Calu3 (cell line): ENCODE results near the gene MYO9B. TPM values are rescaled to one million over a fixed set of nuclear protein-coding genes. Genes with fewer than 3 reads are reported as not detected.

Source experiments
- BruUV-seq: library from RNA; stranded (reverse); fragments of 400-500 nt; replicated peaks from 2 replicates; lab custom pipeline; 2021; lab: Mats Ljungman, UMichigan
- CTCF ChIA-PET: fragments of 300-600 bp; sonication (Branson Sonifier 250); formaldehyde crosslinking; loops from one replicate; lab custom pipeline; 2022; ENCODE audit warnings: antibody characterized with exemption; lab: Charles Lee
- DNase-seq: peaks from one replicate; pipeline ENCODE4 v3.0.0; 2022
- H3K27ac Mint-ChIP-seq: one replicate; pipeline ENCODE4 v1.8.0; 2022; ENCODE audit warnings: mixed read lengths; ENCODE audit not compliant: unreplicated experiment
- H3K27me3 Mint-ChIP-seq: one replicate; pipeline ENCODE4 v1.8.0; 2022; ENCODE audit warnings: mixed read lengths; ENCODE audit not compliant: unreplicated experiment
- H3K36me3 Mint-ChIP-seq: one replicate; pipeline ENCODE4 v1.8.0; 2022; ENCODE audit warnings: mild to moderate bottlenecking, moderate library complexity, mixed read lengths; ENCODE audit not compliant: insufficient read depth, unreplicated experiment
- H3K4me1 Mint-ChIP-seq: one replicate; pipeline ENCODE4 v1.8.0; 2022; ENCODE audit warnings: mild to moderate bottlenecking, low read depth, mixed read lengths; ENCODE audit not compliant: unreplicated experiment
- H3K4me3 Mint-ChIP-seq: one replicate; pipeline ENCODE4 v1.8.0; 2022; ENCODE audit warnings: mild to moderate bottlenecking, low read depth, moderate library complexity, mixed read lengths; ENCODE audit not compliant: unreplicated experiment
- H3K9me3 Mint-ChIP-seq: one replicate; pipeline ENCODE4 v1.8.0; 2022; ENCODE audit warnings: low read depth, mixed read lengths; ENCODE audit not compliant: unreplicated experiment
- intact Hi-C: fragments of 100-400 bp; cut with micrococcal nuclease; formaldehyde crosslinking; loops from one replicate; pipeline ENCODE4 v1.10.0; 2022; ENCODE audit not compliant: unreplicated experiment
- total RNA-seq: library from RNA; stranded (reverse); gene quantifications from 2 replicates; pipeline ENCODE4 v1.2.3, GENCODE V29; 2022
- TF ChIP-seq, protein P1 (sequence below): fragments of 200-600 bp; IDR thresholded peaks from one replicate; pipeline ENCODE4 v1.8.0; 2022; ENCODE audit warnings: antibody characterized with exemption; ENCODE audit not compliant: unreplicated experiment

MYO9B gene
- total RNA-seq, 1 experiment from 2014 or later: 38.4 TPM

DNA sequence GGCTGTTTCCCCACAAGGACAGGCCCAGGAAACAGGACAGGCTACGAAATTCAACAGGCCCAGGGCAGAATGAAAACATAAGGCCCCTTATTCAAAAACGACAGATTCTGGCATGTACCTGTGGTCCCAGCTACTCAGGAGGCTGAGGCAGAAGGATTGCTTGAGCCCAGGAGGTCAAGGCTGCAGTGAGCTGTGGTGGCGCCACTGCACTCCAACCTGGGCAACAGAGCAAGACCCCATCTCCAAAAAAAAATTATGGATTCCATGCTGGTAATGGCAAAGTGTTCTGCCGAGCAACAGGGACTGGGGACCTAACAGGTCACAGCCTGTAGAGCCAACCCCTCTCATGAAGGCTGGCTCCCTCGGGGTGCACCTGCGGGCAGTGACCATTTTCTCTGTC lies 87.0 kb downstream of the MYO9B start:
- H3K4me3 Mint-ChIP-seq: no peak overlapping the region
- no peak for DNase-seq
- H3K9me3 Mint-ChIP-seq: no peaks in the 10 kb centered on the region
- intact Hi-C loops: no loop called here
- TF ChIP-seq, protein P1, sequence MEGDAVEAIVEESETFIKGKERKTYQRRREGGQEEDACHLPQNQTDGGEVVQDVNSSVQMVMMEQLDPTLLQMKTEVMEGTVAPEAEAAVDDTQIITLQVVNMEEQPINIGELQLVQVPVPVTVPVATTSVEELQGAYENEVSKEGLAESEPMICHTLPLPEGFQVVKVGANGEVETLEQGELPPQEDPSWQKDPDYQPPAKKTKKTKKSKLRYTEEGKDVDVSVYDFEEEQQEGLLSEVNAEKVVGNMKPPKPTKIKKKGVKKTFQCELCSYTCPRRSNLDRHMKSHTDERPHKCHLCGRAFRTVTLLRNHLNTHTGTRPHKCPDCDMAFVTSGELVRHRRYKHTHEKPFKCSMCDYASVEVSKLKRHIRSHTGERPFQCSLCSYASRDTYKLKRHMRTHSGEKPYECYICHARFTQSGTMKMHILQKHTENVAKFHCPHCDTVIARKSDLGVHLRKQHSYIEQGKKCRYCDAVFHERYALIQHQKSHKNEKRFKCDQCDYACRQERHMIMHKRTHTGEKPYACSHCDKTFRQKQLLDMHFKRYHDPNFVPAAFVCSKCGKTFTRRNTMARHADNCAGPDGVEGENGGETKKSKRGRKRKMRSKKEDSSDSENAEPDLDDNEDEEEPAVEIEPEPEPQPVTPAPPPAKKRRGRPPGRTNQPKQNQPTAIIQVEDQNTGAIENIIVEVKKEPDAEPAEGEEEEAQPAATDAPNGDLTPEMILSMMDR: no peak
- no peaks in the 10 kb centered on the region for H3K27me3 Mint-ChIP-seq
- peaks cover 11% of the 10 kb centered on the region for H3K36me3 Mint-ChIP-seq
- no peaks in the 10 kb centered on the region for H3K4me1 Mint-ChIP-seq
- CTCF ChIA-PET: no interaction called here
- H3K27ac Mint-ChIP-seq: no peak overlapping the region
- BruUV-seq: no TSS peak

DNA sequence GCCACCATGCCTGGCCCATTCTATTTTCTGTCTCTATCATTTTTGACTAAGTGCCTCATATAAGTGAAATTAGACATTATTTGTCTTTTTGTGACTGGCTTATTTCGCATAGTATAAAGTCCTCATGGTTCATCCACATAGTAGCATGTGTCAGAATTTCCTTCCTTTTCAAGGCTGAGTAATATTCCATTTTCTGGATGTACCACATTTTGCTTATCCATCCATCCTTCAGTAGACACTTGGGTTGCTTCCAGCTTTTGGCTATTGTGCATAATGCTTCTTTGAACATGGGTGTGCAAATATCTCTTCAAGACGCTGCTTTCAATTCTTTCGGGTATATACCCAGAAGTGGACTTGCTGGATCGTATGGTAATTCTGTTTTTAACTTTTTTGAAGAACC lies 88.1 kb downstream of the MYO9B start:
- Mint-ChIP-seq H3K27ac (no peak overlapping the region), H3K27me3 (no peaks in the 10 kb centered on the region), H3K36me3 (peaks cover 19% of the 10 kb centered on the region), H3K4me3 (no peak overlapping the region), H3K4me1 (no peaks in the 10 kb centered on the region), H3K9me3 (no peaks in the 10 kb centered on the region)
- CTCF ChIA-PET: no interaction called here
- intact Hi-C loops: no loop called here
- no peak for DNase-seq
- TF ChIP-seq, protein P1: no peak
- no TSS peak for BruUV-seq

DNA sequence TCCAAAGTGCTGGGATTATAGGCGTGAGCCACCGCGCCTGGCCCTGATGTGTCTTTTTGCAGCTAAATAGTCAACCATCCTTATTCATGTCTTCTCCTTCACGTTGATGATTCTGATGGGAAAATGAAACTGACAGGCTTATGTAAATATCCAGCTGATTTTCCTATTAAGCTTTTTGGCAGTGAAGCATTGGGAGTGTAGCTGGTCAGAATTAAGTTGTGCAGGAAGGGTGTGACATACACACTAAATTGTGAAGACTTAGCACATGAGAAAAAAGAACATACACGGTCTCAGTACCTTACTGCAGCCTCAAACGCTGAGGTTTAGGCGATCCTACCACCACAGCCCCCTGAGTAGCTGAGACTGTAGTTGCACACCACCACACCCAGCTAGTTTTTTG lies 89.1 kb downstream of the MYO9B start:
- Mint-ChIP-seq H3K36me3 (peaks cover 20% of the 10 kb centered on the region), H3K4me1 (no peaks in the 10 kb centered on the region), H3K27me3 (no peaks in the 10 kb centered on the region), H3K9me3 (no peaks in the 10 kb centered on the region), H3K27ac (no peak overlapping the region), H3K4me3 (no peak overlapping the region)
- no TSS peak for BruUV-seq
- intact Hi-C loops: no loop called here
- CTCF ChIA-PET: no interaction called here
- TF ChIP-seq, protein P1: no peak
- no peak for DNase-seq

DNA sequence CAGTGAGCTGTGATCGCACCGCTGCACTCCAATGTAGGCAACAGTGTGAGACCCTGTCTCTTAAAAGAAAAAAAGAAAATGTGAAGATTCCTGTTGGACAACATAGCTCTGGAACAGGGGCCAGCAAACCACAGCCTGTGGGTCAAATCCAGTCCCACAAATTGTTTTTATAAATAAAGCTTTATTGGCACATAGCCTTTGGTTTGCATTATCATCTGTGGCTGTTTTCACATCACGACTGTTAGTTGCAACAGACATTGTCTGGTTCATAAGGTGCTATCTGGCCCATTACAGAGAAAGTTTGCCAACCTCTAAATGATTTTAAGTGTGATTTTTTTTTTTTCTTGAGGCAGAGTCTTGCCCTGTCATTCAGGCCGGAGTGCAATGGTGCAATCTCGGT lies 90.1 kb downstream of the MYO9B start:
- Mint-ChIP-seq H3K27me3 (no peaks in the 10 kb centered on the region), H3K27ac (no peak overlapping the region), H3K9me3 (no peaks in the 10 kb centered on the region), H3K36me3 (peaks cover 17% of the 10 kb centered on the region), H3K4me1 (no peaks in the 10 kb centered on the region), H3K4me3 (no peak overlapping the region)
- DNase-seq: no peak
- intact Hi-C loops: no loop called here
- CTCF ChIA-PET: no interaction called here
- no TSS peak for BruUV-seq
- TF ChIP-seq, protein P1: no peak
